Fibroblast of pulmonary artery (primary cell): Measurements from ENCODE around the gene STRIP1.

ENCODE experiments used
- DNase-seq: peaks from one replicate; pipeline ENCODE4 v3.0.0-alpha.2; 2010; ENCODE audit warnings: low read depth
- H3K4me3 ChIP-seq: replicated peaks from 2 replicates; pipeline ENCODE4 v1.5.1; 2011; ENCODE audit warnings: low read depth, mild to moderate bottlenecking, control low read depth, low read length, moderate library complexity
- TF ChIP-seq, protein P1 (sequence below): IDR thresholded peaks from 2 replicates; pipeline ENCODE4 v1.5.1; 2011; ENCODE audit warnings: mild to moderate bottlenecking, control low read depth, low read length, inconsistent platforms; ENCODE audit errors: missing control alignments

The STRIP1 gene

GRCh38 chr1:110092991-110093390, 58.6 kb downstream of the STRIP1 start:
- H3K4me3 ChIP-seq = no peak overlapping the region
- TF ChIP-seq, protein P1, sequence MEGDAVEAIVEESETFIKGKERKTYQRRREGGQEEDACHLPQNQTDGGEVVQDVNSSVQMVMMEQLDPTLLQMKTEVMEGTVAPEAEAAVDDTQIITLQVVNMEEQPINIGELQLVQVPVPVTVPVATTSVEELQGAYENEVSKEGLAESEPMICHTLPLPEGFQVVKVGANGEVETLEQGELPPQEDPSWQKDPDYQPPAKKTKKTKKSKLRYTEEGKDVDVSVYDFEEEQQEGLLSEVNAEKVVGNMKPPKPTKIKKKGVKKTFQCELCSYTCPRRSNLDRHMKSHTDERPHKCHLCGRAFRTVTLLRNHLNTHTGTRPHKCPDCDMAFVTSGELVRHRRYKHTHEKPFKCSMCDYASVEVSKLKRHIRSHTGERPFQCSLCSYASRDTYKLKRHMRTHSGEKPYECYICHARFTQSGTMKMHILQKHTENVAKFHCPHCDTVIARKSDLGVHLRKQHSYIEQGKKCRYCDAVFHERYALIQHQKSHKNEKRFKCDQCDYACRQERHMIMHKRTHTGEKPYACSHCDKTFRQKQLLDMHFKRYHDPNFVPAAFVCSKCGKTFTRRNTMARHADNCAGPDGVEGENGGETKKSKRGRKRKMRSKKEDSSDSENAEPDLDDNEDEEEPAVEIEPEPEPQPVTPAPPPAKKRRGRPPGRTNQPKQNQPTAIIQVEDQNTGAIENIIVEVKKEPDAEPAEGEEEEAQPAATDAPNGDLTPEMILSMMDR = no peak
- DNase-seq = no peak

DNA sequence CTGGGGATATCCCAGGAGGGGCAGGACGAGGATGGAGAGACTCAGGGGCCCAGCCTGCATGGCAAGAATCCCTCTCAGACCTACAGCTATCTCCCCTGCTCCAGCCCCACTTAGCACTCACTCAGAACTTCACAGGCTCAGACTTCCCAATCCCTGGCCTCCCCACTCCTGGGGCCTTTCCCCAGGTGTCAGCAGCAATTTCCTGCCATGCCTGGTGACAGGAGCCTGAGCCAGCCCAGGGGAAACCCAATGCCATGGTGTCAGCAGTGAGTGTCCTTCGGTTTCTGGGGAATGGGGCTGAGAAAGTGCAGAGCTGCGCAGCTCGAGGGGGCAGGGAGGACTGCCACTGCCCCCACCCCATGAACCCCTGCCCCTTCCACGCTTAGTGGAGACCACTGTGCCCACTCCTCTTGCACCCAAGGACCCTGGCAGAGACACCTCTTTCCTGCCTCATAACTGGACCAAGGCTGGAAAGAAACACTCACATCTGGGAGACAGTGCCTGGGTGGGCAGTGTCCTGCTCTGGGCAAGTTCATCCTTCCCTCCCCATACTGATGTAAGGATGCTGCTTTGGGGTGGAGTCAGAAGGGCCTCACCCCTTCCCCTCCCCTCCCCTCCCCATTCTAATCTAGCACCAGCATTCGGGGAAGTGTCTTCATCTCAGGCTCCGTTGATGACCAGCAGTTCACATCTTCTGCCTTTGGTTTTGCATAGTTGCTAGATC, 60.7 kb downstream of the STRIP1 start:
- TF ChIP-seq, protein P1 = no peak
- no peak for DNase-seq
- H3K4me3 ChIP-seq = no peak overlapping the region

DNA sequence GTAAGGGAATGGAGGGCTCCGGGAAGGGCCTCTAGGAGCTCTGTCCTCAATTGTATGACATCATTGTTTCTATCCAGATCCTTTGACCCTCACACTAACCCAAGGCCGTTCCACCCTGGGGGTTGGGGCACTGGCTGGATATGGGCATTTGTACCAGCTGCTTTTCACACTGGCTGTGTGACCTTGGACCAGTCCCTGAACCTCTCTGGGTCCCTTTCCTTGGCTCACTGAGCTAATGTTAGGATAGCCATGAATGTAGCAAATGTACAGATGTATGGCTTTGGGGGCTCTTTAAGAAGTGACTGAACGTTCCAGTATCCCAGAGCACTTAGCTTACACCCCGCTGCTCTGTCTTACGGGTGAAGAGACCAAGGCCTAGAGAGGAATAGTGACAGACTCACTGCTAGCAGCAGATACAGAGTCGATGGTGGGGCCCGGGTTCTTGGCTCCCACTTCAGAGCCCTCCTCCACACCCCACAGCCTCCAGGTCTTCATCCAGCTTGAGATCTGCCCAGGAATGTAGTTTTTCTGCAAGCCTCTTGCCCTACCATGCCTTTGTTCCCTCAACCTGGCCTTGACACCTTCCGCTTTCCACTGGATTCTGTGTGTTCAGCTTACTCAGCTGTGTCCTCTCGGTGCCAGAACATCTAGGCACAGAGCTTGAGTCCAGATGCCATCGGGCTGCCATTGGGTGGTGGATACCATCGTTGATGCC, 63.2 kb downstream of the STRIP1 start:
- no peak overlapping the region for H3K4me3 ChIP-seq
- DNase-seq = no peak
- TF ChIP-seq, protein P1 = no peak

GRCh38 chr1:110098222-110099026, 64.0 kb downstream of the STRIP1 start:
- DNase-seq = no peak
- H3K4me3 ChIP-seq = no peak overlapping the region
- TF ChIP-seq, protein P1 = no peak

DNA sequence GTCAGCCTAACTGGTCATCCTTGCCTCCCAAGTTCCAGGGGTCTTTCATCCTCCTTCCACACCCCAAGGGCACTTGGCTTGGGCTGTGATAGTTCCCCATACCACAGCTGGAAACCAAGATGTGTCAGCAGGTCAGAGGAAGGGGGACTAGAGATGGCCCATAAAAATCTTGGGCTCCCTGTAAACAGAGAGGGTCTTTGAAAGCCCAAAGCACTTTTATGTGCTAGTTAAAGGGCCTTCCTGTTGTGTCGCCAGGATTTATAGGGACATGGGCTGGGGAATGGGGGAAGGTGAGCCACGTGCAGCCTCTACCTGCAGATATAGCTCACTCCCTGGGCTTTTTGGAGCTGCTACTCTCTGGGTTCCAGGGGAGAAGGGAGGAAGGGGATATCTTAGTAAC, 65.9 kb downstream of the STRIP1 start:
- H3K4me3 ChIP-seq = no peak overlapping the region
- TF ChIP-seq, protein P1 = no peak
- no peak for DNase-seq

DNA sequence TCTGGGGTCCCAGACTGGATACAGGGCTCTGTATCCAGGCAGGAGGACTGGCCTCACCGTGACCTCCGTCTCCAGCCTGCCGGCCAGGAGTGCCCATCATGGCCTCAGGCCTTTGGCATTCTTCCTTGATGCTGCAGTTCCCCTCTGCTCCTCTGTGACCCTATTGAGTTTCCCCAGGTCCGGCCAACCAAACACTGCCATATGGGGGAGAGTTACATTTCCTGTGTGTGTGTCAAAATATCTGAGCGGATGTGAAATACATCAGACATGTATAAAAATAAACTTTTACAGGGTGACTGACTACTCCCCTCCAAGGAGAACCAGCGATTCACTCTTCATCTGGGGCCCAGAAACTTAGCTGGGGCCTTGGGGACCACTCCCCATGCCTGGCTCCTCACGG, 67.7 kb downstream of the STRIP1 start:
- DNase-seq = peak; percentile 29
- TF ChIP-seq, protein P1 = no peak
- no peak overlapping the region for H3K4me3 ChIP-seq
